GM21447 (cell line): Measurements from ENCODE around the gene ATP6V0A1.
"Not testable (repeated sequence)": the region's sequence is repeated elsewhere in the genome, so short reads cannot be mapped to it uniquely, and the experiment has no call there.

Source experiments
- ATAC-seq: cut with Tn5 transposase; IDR thresholded peaks from one replicate; pipeline ENCODE4 v1.9.1; 2021; ENCODE audit not compliant: unreplicated experiment

ATP6V0A1 gene

DNA sequence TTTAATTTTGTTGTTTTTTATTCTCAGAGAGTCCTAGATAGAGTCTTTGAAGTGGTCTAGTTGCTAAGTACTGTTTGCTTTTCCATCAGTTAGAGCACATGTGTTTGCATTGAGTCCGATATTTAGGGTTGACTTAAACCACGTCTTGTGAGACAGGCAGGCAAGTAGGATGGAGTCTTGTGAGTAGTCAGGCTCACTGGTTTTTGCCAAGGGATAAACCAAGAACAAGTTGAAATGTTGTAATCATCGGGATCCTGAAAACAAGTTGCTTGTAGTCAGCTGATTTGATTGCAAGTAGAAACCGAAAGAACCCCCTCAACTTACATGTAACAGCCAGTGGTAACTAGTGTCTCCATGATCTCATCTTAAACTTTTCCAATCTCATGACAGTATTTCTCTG is 17.2 kb downstream of the ATP6V0A1 start:
- no peak for ATAC-seq

DNA sequence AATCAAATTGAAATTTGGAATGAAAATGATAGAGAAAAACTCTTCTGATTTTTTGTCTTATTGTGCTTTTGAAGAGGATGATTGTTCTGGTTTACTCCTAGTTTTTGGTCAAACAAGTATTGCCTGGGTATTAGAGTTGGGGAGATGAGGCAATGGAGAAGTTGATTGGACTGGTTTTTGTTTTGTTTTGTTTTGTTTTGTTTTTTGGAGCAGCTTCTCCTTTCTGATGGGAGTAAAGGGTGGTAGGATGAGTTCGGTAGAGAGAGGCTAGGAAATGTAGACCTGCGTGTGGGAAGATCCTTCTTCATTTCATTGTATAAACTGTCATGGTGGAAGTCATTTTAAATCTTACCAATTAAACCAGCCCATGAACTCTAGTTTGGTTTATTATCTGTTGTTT is 17.7 kb downstream of the ATP6V0A1 start:
- no peak for ATAC-seq

DNA sequence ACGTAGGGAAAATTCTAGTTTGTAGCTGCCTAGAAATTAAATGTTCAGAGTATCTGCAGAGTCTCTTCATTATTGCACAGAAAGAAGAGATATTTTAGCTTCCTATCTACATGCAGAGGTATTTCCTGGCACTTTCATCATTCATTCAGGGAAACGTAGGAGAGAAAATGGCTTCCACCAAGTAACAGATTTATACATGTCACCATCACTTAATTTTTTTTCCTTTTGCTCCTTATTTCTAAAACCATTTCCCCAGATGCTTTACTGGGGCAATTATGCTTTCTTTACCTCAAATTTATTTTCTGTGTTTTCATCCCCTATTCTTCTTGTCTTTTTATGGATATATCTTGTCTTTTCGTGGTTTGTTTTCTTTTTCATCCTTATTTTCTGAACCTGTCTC is 18.5 kb downstream of the ATP6V0A1 start:
- no peak for ATAC-seq

GRCh38 chr17:42477824-42478223 is 19.1 kb downstream of the ATP6V0A1 start:
- ATAC-seq, result not testable (repeated sequence)

- no peak for ATAC-seq
Observed at GRCh38 chr17:42484304-42484703, 25.6 kb downstream of the ATP6V0A1 start.

DNA sequence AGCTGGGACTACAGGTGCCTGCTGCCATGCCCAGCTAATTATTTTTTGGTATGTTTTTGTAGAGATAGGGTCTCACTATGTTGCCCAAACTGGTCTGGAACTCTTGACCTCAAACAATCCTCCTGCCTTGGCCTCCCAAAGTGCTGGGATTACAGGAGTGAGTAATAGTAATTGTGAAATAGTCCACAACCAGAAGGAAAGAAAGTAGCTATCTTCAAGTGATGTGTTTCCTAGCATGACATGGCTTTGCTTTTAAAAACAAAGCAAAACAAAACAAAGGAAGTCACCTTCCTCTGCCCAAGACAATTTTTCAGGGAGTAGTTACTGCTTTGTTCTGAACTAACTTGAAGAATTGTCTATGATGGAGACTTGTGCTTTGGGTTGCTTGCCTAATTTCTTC is 27.0 kb downstream of the ATP6V0A1 start:
- no peak for ATAC-seq

DNA sequence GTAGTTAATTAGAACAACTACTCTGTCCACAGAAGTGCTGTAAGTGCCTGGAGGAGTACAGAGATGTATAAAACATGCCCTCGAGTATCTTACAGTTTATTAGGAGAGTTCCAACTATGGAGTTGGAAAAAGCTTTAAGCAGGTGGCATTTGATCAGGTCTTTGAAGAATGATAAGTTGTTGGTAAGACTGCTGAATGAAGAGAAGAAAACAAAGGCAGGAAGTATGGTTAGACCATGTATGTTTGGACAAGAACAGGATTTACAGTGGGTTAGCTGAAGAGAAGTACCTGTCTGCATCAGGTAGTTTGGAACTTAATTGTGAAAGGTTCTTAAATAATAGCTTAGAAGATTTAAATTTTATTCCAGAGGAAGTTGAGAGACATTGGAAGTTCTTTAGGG is 29.4 kb downstream of the ATP6V0A1 start:
- no peak for ATAC-seq

- no peak for ATAC-seq
Observed at GRCh38 chr17:42493319-42493718, 34.6 kb downstream of the ATP6V0A1 start.

- ATAC-seq, result no peak
Observed at GRCh38 chr17:42494673-42495072, 36.0 kb downstream of the ATP6V0A1 start.

GRCh38 chr17:42498828-42499227 is 40.1 kb downstream of the ATP6V0A1 start:
- no peak for ATAC-seq

GRCh38 chr17:42502091-42502490 is 43.4 kb downstream of the ATP6V0A1 start:
- no peak for ATAC-seq

DNA sequence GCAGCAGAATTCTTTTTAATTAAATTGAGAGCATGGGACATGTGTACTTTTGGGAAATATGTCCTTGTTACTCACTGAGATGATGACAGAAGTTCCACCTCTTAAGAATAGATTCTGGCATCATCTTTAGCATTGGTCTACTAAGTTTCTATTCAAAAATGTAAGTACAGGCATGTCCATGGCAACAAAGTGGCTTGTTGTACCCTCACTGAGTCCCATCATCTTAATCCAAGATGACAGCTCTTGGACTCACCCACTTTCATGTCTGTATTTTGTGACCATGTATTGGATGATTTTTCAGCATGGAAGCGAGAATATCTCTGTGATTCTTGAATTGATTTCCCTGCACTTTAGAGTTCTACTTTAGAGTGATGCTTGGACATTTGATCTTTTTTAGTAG is 44.2 kb downstream of the ATP6V0A1 start:
- no peak for ATAC-seq

DNA sequence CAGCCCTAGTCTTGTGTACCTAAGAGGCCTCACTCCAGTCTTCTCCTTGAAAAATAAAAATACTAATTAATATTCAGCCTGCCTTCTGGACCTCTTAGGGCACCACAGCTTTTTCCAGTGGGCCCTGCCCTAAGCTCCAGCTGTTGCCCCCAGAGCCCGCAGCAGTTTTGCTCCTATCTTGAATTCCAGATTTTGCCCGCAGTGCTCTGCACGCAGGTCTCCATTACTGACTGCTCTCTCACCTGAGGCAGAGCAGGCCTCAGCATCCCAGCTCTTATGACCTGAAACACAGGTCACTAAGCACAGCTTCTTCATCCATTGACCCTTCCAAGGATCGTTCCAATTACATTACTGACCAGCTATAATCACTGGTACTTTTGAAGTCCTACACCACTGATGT is 49.0 kb downstream of the ATP6V0A1 start:
- ATAC-seq, result no peak

DNA sequence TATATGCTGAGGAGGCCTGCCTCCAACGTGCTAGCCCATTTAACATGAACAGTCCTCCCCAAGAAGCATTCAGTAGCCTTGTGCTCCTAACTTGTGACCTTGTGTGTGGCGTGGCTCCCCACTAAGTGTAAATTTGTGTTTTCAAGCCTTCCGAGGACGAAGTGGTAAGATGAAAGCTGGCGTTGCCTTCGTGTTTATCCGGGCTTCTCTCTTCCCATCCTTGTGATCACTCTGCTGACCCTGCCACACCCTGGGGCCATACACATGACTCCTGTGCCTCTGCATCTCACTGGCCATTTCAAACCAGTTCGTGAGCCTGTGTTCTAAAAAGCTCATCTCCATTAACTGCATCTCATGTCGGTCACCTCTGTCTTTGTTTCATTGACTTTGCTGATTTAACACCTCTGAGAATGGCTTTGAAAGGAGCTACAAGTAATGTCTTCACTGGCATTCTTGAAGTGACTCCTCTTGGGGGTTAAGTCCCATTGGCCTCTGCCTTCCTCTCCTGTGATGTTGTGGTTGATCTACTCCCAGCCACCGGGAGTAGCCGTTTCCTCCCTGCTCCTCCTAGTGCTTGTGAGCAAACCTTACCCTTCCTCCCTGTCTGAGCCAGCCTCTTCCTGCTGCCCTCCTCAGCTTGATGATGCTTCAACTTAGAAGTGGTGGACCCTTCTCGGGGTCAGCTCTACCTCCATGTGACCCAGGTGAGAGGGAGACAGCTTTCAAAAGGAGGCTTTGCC is 49.9 kb downstream of the ATP6V0A1 start:
- ATAC-seq, result no peak

DNA sequence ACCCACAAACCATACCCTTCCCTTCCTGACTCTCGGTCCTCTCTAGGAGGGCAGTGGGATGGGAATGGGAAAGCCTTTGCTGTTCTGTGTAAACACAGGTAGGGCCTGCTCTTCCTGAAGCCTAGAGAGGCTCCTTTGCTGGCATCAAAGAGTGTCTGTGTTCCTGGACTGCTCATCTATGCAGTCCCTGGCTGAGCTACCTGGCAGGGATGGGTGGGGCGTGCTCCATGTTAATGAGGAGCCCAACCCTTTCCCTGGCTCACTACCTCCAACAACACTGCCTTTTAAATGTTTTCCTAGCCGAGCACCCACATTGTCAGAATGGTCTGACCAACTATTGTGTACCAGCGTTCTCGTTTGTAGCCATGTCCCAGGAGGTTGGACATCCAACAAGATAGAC is 50.7 kb downstream of the ATP6V0A1 start:
- no peak for ATAC-seq

- no peak for ATAC-seq
Observed at GRCh38 chr17:42509841-42510240, 51.2 kb downstream of the ATP6V0A1 start.

DNA sequence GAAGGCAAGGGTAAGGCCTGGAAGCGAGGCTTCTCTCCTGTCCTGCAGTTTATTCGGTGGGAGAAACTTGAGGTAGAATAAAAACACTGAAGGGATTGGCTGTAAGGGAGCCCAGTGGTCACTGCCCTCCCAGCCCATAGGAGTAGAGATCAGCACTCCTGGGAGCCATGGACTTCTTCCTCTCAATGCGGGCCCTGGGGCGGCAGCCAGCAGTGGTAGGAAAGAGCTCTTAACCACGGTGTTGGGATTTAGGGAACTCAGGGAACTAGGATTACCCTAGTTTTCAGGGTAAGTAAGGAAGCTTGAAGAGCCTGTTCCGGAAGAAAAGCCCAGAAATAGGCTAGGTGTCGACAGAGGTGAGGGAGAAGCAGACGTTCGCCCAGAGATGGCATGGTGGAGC is 53.6 kb downstream of the ATP6V0A1 start:
- ATAC-seq, result no peak

DNA sequence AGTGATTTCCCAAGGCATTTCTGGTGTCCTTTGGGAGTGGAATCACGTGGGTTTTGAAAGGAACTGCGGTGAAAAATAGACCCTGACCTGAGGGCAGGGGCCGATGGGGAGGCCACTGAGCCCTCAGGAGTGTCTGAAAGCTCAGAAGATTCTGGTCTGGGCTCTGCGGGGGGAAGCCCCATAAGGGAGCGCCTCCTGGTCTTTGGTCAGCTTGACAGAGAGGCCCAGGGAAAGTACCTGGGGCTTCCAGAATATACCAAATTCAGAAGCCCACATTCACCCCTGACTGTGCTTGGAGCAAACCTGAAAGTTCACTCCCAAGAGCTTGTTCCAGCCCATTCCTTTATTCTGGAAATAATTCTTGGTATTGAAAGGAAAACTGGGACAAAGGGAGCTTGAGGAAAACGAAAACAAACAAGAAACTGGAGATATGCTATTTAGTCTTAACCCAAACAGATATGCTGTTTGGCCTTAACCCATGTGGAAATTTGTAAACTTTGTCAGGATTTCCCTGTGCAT is 54.1 kb downstream of the ATP6V0A1 start:
- peak; percentile 62 for ATAC-seq

- ATAC-seq, result no peak
Observed at GRCh38 chr17:42513686-42514085, 55.0 kb downstream of the ATP6V0A1 start.

GRCh38 chr17:42514279-42514678 is 55.6 kb downstream of the ATP6V0A1 start:
- no peak for ATAC-seq

GRCh38 chr17:42514867-42515266 is 56.2 kb downstream of the ATP6V0A1 start:
- ATAC-seq, result no peak

- no peak for ATAC-seq
Observed at GRCh38 chr17:42517516-42517915, 58.8 kb downstream of the ATP6V0A1 start.
